Measurements from ENCODE around the gene C1orf74.

- TF ChIP-seq CTCF (IDR thresholded peaks at IDR 0.05) = no peak
- TF ChIP-seq POLR2A (IDR thresholded peaks at IDR 0.05) = no peak
- no peak for TF ChIP-seq POLR2AphosphoS5 (IDR thresholded peaks at IDR 0.05)
- TF ChIP-seq EP300 (IDR thresholded peaks at IDR 0.05; ENCODE audit: low read depth) = no peak
Observed at GRCh38 chr1:209797978-209798639, 13.8 kb upstream of the C1orf74 start.
